Stimulated activated CD8-positive, alpha-beta memory T cell treated with anti-CD3 and anti-CD28 coated beads, Interleukin-15, amount 100 ng/mL, for 48 hours (primary cell): Measurements from ENCODE around the gene ATP8A1.

Experiments used
- DNase-seq, 2 donors: peaks; one replicate each; pipeline ENCODE4 v3.0.0-alpha.2; 2020; ENCODE audit warnings: low read depth in 2 of 2

The ATP8A1 gene

GRCh38 chr4:42570221-42570620 lies 86.7 kb downstream of the ATP8A1 start:
- DNase-seq = no peak

DNA sequence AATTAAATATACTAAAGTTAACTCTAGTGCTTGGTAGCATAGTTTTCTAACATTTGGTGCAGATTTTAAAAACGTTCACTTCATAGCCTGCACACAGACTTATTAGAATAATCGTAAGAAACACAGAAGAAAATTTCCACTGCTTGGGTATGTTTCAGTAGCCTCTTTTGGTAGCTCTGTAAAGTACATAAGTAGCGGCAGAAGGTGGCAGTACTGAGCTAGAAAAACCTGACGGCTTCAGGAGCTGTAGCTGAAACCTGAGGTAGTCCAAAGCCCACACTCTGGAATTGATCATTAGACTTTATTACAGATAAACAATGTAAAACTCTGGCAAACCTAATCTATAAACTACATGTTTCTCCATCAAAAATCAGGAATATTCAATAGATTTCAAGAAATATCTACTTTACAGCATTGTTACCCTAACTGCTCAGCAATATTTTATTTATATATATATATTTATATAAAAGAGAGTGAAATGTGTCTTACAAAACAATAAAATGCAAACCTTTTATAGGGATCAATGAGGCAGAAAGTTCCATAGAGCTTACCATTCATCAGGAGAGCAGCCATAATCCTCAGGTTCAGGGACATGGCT lies 88.2 kb downstream of the ATP8A1 start:
- peak; percentile 22 to 34 for DNase-seq

GRCh38 chr4:42566835-42567234 lies 90.1 kb downstream of the ATP8A1 start:
- DNase-seq = no peak

GRCh38 chr4:42562016-42562415 lies 94.9 kb downstream of the ATP8A1 start:
- no peak for DNase-seq

GRCh38 chr4:42561031-42561430 lies 95.9 kb downstream of the ATP8A1 start:
- DNase-seq = no peak

- no peak for DNase-seq
These were observed 96.4 kb downstream of the ATP8A1 start for GRCh38 chr4:42560467-42560861.

GRCh38 chr4:42558156-42558555 lies 98.7 kb downstream of the ATP8A1 start:
- no peak for DNase-seq

DNA sequence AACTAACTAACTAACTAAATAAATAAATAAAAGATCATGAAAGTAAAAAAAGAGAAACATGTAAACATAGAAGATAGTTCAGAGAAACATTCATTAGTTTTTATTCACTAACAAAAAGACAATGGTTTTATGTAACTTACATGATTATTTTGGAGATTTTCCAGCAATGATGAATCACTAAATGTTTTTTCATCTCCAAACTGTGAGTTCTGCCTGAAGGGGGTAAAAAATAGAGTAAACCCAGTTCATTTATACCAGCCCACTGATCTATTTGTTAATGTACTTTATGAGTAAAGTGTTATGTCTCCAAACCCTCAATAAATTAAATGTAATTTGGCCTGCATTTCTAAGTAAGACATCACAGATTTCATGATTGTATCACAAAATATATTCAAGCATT lies 101.1 kb downstream of the ATP8A1 start:
- DNase-seq = no peak

DNA sequence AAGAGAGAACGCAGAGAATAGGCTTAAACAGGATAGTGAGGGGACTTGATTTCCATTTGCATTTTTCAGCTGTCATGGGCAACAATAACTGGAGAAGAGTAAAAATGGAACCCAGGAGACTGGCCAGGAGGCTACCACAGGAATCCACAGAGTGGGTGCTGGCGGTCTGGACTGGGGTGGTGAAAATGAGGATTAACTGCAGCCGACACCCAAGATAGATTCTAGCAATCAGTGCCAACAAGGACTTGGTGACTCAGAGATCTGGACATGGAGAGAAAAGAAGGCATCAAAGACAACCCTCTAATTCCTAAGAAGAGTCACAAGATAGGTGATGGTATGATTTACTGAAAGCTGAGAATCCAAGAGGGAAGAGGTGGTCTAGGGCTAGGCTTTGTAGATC lies 102.8 kb downstream of the ATP8A1 start:
- no peak for DNase-seq

DNA sequence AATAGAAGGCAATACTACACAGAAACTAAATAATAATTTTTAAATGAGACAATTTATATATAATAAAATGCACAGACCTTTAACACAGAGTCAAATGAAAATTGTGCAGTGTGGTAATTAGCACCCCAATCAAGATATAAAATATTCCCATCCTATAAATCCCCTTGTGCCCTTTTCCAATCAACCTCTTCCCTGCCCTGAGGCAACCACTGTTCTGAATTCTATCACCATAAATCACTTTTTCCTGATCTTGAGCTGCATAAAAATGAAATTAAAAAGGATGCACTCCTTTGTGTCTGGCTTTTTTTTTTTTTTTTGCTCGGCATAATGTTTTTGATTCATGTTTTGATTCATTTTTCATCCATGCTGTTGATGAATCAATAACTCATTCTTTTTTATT lies 107.0 kb downstream of the ATP8A1 start:
- DNase-seq = no peak

GRCh38 chr4:42547805-42548204 lies 109.1 kb downstream of the ATP8A1 start:
- no peak for DNase-seq

GRCh38 chr4:42543762-42544161 lies 113.1 kb downstream of the ATP8A1 start:
- DNase-seq = no peak

DNA sequence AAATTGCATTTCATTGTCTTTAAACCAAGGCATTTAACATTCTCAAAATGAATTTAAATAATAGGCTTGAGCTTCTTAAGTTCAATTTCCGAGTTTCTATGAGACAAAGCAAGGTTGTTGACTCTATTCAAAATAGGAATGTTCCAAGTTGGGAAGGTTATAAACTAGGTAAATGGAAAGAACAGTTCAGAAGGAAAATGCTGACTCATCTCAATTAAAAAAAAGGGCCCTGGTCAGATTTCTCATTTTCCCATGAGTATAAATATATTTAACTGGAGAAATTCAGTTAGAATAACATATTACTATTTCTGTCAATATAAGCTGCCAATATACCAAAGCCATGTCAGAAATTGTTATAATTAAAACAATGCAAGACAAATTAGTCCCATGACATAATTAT lies 113.8 kb downstream of the ATP8A1 start:
- no peak for DNase-seq

GRCh38 chr4:42541647-42542046 lies 115.3 kb downstream of the ATP8A1 start:
- DNase-seq = no peak

DNA sequence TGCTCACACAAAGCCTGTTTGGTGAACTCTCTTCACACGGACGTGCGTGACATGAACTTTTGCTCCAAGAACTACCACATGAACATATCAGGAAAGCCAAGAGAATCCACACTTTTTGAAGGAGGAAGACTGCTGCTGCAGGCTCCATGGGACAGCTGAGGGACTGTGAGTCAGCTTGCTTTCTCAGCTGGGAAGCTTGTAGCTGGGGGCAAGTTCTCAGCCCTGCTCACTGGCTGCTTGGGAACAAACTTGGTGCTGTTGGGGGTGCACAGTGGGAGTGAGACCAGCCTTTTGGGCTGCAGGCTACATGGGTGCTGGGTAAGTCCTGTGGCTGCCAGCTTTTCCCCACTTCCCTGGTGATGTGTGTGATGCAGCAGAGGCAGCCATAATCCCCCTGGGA lies 123.9 kb downstream of the ATP8A1 start:
- no peak for DNase-seq

DNA sequence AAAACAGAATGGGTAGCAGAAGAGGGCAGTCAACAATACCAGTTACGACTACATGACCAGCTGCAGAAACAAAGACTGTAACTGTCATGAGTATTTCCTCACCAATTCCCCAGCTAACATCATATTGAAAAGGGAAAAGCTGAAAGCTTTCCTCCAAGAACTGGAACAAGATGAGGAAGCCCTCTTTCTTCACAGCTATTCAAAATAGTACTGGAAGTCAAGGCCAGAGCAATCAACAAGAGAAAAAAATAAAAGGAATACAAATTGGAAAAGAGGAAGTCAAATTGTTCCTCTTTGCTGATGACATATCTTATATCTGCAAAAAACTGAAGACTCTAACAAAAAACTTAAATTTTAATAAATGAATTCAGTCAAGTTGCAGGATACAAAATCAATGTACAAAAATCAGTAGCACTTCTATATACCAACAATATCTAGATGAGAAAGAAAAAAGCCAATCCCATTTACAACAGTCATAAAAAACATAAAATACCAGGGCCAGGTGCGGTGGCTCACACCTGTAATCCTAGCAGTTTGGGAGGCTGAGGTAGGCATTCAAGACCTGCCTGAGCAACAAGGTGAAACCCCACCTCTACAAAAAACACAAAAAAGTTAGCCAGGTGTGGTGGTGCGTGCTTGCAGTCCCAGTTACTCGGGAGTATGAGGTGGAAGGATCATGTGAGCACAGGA lies 125.4 kb downstream of the ATP8A1 start:
- no peak for DNase-seq

- no peak for DNase-seq
These were observed 133.7 kb downstream of the ATP8A1 start for GRCh38 chr4:42523066-42523718.

DNA sequence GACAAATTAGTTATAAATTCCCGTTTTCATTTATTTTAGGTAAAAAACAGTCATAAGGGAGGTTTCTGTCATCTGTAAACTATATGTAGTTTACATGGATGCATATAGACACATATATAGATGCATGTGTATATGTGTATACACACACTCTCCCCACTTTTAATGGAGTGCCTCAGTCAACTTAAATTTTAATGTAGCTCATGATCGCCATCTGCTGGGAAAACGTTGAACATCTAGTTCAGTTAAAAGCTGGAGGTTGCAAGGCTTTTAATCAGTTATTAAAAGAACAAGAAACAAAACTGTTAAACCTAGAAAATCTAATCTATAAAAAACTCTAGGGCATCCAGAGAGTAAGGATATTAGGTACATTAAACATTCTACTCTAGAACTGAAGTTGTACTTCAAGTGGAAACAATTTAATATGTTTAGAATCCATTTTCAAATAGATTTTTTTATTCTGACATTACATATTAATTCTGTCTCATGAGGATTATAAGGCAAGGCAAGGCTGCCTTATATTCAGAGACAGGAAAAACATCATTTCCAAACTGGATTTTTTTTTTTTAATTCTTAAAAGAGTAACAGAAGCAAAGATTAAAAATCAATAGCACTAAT lies 137.0 kb downstream of the ATP8A1 start:
- peak in 1 of 2 donors; percentile 2 for DNase-seq

GRCh38 chr4:42515156-42515884 lies 141.6 kb downstream of the ATP8A1 start:
- no peak for DNase-seq

- DNase-seq = no peak
These were observed 143.0 kb downstream of the ATP8A1 start for GRCh38 chr4:42513748-42514492.

DNA sequence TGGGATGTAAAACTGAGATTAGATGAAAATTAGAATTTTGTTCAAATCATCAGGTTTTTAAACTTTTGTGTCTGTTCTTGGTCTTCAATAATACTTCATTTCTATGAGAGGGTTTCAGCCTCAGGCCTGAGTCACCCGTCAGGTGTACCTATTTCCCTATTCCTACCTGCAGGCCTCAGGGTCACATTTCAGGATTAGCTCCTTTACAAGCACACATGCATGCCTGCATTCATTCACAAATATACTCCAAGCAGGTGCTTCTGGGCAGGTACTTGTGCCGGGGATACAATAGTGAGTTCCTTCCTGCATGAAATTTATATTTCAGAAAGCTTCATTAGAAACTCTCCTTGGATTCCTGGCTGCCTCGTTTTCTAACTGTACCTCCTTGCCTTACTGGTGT lies 144.7 kb downstream of the ATP8A1 start:
- DNase-seq = no peak
